Measurements from ENCODE around the gene BANF2.

Gene BANF2

DNA sequence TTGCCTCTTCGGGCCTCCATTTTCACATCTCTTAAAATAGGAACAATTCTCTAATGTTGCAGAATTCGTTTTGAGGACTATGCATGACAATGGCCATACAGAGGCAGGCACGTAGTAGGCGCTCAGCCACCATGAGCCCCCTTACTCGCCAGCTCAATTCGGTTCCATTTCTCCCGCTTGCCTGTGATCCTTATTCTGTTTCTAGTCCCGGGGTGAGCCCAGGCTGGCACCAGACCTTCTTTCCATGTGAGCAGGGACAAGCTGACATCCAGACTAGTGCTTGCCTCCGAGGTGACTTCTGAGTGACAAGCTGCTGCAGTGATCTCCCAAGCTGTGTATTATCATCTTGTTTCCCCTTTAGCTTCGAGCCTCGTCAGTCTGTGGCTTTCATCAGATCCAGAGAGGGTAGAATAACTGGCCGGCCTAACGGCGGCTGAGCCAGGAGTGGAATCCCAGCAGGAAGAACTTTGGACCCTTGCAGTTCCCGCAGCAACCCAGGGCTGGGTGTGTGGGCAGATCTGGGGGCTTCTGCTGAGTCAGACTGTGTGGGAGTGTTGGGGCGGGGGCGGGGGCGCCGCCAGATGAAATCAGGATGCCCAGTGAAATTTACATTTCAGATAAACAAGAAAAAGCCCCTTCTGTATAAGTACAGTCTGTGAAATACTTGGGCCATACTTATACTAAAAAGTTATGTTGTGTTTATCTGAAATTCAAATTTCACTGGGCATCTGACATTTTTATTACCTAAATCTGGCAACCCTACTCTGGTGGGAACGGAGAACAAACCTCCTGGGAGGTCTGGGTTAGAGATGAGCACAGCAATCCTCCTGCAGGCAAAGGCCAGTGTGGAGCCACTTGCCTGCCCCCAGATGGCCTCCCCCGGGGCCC lies 10.9 kb downstream of the BANF2 start:
- DNase-seq (ENCODE audit: low read depth in 3 of 3), result no peak

DNA sequence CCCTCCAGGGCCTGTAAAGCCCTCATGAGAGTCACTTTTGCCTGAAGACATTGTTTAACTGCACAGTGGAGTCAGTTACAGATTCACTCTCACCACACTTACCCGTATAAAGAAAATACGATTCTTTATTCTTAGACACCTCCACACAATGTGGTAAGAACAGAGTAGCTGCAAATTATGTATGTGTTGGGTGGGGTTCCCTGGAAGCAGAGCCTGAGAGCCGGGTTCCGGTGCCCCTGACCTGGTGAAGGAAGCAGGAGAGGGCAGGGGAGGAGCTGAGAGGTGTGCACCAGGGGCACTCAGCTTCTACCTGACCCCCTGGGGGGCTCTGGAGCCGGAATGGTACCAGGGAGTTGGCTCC lies 11.5 kb downstream of the BANF2 start:
- no peak for DNase-seq (ENCODE audit: low read depth in 3 of 3)

DNA sequence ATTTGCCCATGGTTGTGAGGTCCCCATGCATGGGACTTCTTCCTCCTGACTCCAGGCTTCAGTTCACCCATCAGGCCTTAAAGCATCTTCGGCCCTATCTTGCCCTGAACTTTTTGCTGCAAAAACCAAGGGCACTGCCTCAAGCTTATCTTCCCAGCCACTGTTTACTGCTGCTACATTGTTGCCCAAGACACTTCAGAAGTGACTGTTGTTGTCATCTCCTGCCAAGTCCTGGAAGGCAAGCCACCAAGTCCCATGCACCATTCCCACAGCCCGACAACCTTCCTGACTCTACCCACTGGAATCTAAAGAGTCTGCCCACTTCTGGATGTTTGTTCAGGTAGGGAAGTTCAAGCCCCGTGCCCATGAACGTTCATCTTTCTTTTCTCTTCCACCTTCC lies 12.4 kb downstream of the BANF2 start:
- DNase-seq (ENCODE audit: low read depth in 3 of 3), result no peak

DNA sequence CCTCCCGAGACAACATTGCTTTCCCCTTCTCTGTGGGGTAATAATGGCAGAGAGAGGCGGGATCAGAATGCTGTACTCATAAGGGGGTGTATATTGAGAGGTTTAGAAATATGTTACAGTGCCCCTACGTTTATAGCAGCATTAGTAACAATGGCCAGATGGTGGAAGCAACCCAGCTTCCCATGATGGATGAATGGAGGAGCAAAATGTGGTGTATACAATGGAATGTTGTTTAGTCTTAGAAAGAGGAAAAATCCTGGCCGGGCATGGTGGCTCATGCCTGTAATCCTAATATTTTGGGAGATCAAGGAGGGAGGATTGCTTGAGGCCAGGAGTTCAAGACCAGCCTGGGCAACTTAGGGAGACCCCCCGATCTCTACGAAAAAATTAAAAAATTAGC lies 12.9 kb downstream of the BANF2 start:
- DNase-seq (ENCODE audit: low read depth in 3 of 3), result no peak

DNA sequence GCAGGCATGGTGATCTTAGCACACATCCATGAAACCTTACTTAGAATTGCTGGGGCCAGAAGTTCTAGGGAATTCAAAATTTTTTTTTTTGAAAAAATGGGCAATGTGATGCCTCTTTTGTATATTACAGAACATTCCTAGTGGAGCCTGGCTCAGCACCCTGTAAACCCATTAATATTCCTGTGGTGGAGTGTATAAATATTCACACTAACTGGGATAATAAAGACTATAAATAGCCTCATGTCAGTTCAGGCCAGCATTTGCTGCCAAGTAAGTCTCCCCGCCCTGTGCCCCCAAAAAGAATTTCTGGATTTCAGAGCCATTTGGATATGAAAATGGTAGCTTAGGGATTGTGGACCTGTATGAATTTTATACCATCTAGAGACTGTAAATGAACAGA lies 14.8 kb downstream of the BANF2 start:
- DNase-seq (ENCODE audit: low read depth in 3 of 3), result no peak

DNA sequence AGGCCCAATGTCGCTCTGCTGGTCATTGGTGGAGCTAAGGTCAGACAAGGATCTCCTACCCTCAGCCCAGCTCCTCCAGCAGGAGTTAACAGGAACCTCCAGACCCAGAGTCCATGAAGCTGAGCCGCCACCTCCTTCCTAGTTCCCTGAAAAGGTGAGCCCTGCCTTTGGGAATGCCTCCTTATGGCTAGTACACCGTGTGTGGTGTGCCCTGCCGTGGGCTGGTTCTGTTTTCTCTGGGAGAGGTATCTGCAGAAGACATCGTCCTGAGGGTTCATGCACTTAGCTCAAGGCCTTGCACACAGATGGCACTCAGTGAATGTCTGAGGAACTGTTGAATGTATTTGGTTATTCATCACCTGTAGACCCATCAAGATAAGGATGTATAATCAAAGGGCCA lies 15.3 kb downstream of the BANF2 start:
- DNase-seq (ENCODE audit: low read depth in 3 of 3), result no peak

DNA sequence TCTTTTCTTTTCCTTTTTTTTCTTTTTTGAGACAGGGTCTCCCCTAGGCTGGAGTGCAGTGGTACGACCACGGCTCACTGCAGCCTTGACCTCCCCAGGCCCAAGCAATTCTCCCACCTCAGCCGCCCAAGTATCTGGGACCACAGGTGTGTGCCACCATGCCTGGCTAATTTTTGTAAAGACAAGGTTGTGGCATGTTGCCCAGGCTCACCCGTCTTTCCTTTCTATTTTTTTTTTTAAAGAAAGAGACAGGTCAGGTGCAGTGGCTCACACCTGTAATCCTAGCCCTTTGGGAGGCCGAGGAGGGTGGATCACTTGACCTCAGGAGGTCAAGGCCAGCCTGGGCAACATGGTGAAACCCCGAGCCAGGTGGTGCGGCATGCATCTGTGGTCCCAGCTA lies 16.6 kb downstream of the BANF2 start:
- DNase-seq (ENCODE audit: low read depth in 3 of 3), result no peak

DNA sequence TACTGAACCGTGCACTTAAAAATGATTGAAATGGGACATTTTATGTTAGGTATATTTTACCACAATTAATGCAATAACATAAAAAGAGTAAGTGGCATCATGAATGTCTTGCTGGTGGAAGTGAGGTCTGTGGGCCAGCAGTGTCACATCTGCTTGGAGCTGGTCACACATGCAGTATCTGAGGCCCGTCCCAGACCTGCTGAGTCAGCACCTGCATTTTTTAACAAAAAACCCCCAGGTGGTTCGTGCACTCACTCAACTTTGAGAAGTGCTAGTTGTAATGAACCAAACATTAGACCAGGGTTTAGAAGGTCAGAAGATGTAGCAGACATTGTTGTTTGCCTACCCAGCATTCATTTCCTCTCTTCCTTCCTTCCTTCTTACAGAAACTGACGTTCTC lies 21.0 kb downstream of the BANF2 start:
- DNase-seq (ENCODE audit: low read depth in 3 of 3), result no peak

DNA sequence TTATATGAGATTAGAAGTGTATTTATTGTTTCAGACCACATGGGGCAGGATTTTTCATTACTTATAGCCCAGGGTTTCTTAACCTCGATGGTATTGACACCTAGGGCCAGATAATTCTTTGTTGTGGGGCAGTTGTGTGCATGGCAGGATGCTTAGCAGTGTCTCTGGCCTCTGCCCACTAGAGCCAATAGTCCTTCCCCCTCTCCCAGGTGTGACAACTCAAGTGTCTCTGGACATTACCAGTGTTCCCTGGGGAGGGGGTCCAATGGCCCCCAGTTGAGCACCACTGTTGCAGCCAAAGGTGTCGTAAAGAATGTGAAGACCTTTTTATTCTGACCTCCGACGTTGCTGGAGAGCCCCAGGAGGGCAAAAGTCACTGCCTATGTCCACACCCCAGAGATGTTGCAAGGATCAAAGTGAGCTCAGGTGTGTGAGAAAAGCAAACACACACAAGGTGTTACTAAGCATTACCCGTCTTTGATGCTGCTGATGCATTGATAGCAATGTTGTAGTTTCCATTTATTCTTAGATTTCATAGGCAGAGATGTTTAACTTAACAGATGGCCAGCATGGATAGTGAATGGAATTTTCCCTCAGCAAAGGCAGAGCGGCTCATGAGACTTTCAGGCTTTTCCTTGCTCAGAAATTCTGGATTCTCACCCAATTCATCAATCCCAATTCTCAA lies 22.2 kb downstream of the BANF2 start:
- DNase-seq (ENCODE audit: low read depth in 3 of 3), result no peak

DNA sequence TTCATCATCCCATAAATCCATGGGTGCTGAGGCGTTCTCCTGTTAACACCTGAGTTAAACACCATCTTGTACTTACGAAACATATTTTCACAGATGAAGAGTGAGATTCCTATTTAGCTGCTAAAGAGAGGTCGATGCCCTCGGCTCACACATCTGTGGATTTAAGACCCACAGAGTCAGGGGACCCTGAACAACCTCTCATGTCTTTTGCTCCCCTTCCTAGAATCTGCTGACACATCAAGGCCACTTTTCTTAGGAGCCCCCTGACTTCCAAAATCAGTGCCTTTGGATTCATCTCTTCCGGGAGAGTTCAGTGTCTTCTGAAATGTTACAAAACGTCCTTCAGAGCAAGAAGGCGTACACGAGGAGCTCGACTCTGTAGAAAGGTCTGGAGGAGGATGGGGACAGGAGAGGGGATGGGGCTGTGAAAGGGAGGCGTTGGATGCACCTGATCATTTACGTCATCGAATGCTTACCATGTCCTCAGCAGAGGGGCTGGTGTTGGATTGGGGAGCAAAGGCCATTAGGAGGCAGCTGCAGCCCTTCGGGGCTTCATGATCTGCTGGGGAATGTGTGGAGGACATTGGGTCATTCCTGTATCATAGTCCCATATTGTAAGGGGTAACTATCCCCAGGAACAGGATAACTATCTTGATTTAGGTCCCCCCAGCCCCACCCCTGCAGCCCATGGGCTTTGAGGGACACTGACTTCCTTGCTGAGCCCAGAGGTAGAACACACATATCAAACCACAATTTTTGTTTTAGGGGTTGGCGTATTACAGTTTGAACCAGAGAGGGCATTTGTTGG lies 22.9 kb downstream of the BANF2 start:
- no peak for DNase-seq (ENCODE audit: low read depth in 3 of 3)

DNA sequence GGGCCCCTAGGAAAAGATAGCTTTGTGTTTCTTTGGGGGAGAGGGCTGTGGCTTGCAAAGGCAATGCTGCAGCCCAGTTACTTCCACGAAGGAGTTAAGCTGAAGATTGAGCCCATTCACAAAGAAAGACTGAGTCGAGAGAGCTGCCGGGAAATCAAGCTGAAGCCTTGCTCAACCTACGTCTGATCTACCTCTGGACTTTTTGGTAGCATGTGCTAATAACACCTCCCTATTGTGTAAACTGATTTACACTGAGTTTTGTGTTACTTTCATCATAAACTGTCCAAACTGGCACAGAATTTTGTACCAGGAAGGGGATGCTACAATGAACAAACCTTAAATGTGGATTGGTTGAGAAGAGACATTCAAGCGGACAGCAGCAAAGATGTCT lies 23.5 kb downstream of the BANF2 start:
- no peak for DNase-seq (ENCODE audit: low read depth in 3 of 3)

DNA sequence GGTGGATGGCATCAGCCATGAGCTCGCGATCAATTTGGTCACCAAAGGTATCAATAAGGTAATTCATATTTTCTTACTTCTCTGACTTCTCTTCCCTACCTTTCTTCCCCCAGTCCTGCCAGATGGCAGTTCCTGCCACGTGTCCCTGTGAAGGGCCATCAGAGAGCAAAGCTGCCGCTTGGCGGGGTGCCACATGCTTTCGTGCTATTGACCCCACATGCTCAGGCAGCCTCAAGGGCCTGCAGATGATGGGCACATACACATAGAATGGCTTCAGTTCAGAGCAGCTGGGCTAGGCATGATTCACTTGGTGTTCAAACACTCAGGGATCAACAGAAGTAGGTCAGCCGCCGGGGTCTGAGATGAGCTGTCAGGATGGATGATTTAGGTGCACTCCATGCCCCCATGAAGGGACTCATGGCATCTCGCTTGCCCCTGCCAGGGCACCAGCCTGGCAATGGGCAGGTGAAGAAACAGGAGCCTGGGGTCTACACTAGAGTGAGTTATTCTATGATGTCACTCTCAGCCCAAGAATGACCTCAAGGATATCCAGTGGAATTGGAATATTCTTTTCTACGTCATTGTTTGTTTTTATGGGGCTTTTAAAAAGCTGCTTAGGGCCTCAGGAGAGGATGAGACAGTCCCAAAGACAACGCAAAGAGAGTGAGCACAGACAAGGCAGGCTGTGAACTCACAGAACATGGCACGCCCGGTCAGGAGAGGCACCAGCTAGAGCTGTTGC lies 25.5 kb downstream of the BANF2 start:
- no peak for DNase-seq (ENCODE audit: low read depth in 3 of 3)

DNA sequence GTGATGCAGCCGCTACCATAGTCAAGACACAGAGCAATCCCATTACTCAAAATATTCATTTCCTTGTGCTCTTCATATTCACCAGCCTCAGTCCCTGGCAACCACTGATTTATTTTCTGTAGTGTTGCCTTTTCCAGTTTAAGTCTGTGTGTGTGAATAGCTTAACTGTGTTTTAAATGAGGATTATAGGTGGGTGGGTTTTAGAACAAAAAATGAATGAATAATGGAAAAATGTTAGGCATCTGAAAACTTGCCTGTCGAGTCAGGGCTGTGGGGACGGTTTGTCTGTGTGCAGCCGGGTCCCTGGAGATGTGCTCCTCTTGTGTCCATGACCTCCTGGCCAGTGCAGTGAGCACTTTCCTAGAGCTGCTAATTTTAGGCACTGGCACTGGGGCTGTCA lies 27.1 kb downstream of the BANF2 start:
- DNase-seq (ENCODE audit: low read depth in 3 of 3), result no peak

DNA sequence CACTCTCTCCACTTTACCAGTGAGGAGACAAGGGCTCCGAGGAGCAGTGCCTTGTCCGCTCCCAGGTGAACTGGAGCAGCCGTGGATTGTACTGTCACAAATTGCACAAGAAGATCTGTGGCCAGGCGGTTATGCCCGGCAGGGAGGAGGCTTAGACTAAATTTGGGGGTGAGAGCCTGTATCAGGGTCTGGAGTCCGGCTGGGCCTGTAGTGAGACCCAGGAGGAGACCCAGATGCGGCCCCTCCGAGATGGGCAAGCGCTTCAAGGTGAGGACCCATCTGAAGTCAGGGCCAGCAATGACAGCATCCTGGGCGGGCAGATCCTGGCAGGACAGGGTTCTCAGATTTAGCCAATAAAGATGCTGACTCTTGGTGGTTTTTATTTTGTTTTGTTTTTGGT lies 27.6 kb downstream of the BANF2 start:
- no peak for DNase-seq (ENCODE audit: low read depth in 3 of 3)

DNA sequence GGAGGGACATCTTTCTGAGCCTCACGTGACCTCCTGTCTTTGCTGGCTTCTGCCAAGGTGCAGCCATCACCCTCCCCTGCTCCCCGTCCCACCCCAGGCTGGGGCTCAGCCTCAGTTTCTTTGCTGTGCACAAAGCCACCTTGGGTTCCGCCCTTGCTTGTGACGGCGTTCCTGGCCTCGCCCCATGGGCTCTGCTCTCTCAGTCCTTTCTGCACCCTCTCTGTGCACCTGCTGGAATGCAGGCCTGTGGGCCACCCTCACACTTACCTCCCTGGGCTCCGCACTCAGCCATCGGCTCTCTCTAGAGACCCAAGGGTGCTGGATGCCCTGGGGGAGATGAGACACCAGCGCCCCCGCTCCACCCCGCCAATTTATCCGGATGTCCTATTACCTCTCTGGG lies 28.3 kb downstream of the BANF2 start:
- no peak for DNase-seq (ENCODE audit: low read depth in 3 of 3)

DNA sequence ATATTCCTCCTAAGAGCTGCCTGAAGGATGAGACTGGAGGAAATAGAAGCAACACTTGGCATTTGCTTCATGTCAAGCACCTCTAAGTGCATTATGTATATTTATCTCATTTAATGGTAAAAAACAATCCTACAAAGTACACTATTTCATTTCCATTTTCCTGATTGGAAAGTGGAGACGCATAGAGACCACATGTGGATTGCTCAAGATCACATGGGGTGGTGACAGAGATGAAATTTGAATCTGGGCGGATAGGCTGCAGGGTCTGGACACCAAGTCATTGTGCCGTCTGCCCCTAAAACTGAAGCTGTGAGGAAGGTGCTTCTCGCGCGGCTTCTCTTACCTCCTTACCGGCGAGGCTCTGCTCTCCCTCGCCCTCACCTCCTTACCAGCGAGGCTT lies 30.3 kb downstream of the BANF2 start:
- no peak for DNase-seq (ENCODE audit: low read depth in 3 of 3)

DNA sequence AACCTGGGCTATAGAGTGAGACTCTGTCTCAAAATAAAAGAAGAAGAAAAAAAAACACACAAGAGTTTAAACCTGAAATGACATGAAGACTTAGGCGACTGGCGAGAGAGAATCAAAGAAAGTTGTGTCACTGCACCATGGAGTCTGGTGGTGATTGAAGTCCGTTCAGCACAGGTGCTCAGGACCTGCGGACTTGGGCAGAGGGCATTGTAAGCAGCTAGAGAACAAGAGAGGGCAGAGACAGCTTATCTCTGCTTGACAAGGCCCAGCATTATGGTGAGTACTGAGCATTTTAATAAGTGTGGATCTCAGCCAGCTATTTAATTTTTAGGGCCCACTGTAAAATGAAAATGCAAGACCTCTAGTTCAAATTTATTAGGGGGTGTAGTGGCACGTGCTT lies 31.5 kb downstream of the BANF2 start:
- no peak for DNase-seq (ENCODE audit: low read depth in 3 of 3)

DNA sequence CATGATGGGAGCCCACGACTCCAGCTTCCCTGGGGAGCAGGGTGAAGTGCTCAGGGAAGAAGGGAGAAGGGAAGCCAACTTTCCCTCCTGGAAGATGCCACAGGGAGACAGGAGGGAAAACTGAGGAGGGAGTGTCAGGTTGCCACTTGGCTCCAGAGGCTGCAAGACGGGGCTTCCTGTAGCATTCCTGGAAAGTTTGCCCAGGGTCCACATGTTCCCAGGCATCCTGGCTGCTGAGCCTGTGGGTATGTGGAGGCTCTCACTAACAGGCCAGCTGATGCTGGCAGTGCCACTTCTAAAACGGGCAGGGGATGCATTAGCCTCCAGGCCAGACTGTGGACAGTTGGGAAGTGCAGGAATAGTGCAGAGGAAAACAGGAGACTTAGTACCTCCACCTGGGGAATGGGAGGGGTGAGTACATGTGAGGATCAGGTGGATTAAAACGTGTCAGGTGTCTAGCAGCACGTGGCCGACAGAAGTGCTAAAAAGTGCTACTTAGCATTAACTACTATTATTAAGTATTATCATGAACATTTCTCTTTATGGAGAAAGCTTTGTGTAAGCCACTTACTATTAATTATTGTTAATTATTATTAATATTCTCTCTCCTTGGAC lies 33.2 kb downstream of the BANF2 start:
- DNase-seq (ENCODE audit: low read depth in 3 of 3), result no peak

DNA sequence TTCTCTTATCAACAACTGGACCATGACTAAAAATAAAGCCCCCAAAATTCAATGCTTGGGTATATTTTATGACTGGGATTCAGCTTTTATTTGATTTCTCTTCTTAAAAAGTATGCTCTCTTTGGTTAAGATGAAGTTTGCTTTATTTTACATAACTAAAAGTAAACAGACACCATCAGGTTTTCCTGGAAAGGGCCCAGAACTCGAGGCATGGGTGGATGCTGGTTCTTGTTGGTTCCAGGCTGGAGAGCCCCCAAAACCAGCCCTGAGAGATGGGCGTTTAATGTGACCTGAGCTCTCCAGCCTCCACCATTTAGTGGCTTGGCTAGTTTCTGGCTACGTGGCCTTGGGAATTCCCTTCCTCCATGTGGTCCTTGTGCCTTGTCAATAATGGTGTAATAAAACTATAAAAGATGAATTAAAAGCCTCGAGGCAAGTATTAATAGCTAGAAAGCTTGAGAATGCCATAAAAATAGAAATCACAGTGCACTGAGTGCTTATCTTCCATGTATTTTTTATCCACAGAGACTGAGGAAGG lies 34.1 kb downstream of the BANF2 start:
- no peak for DNase-seq (ENCODE audit: low read depth in 3 of 3)

DNA sequence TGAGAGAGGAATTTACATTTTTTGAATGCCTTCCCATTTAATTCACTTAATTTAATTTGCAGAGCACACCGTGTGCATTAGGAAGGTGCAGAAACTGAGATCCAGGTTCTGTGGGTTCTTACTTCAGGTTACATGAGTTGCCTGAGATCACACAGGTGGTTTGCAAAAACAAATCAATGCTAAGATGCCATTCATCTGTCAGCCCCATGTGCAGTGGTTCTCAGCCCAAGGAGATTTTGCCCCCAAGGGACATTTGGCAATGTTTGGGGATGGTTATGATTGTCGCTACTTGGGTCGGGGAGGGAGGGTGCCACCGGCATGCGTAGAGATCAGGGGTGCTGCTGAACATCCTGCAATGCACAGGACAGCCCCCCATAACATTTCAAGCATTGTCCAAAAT lies 34.6 kb downstream of the BANF2 start:
- DNase-seq (ENCODE audit: low read depth in 3 of 3), result no peak

DNA sequence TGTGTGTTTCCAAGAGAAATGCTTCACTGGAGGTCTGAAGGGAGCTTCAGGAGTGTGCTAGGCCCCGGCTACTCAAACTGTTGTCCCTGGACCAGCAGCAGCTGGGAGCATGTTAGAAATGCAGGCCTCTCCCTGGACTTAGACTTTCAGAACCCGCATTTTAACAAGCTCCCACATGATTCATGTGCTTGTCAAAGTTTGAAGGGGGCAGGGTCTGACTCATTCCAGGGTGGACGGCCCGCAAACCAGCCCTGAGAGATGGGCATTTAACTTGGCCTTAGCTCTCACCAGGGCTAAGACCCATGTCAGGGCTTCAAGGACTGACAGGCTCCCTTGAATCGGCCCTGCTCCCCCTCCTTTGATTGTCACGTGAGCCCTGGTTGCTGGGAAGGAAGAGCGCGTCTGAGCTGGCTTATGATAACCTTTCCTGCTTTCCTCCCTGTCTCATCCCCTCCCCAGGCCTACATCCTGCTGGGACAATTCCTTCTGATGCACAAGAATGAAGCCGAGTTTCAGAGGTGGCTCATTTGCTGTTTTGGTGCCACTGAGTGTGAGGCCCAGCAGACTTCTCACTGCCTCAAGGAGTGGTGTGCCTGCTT lies 35.5 kb downstream of the BANF2 start:
- no peak for DNase-seq (ENCODE audit: low read depth in 3 of 3)

All from stimulated activated CD4-positive, alpha-beta T cell treated with anti-CD3 and anti-CD28 coated beads, TNF-alpha, amount 100 ng/mL, for 48 hours (primary cell).